Activated B cell treated with CpG ODN at 0.5 μM for 24 hours (primary cell): Measurements from ENCODE around the gene LGR6. TPM values are rescaled to one million over a fixed set of nuclear protein-coding genes. Genes with fewer than 3 reads are reported as not detected.

Source experiments
- ATAC-seq: fragments of 200-7000 bp; cut with Tn5 transposase; one replicate; pipeline ENCODE4 v1.10.0; 2021; ENCODE audit warnings: low read depth, mild to moderate bottlenecking, moderate library complexity
- CTCF ChIA-PET: fragments of 350-600 bp; sonication (Branson Sonifier 250); formaldehyde crosslinking; loops from one replicate; lab custom pipeline; 2021; ENCODE audit warnings: antibody characterized with exemption; lab: Charles Lee
- POLR2A ChIA-PET: fragments of 350-600 bp; sonication (Branson Sonifier 250); formaldehyde crosslinking; loops from one replicate; lab custom pipeline; 2021; ENCODE audit warnings: antibody characterized with exemption; lab: Charles Lee
- DNase-seq: peaks from one replicate; pipeline ENCODE4 v3.0.0; 2022
- H3K27ac Mint-ChIP-seq: one replicate; pipeline ENCODE4 v1.8.0; 2020; ENCODE audit warnings: mixed read lengths
- H3K27me3 Mint-ChIP-seq: one replicate; pipeline ENCODE4 v1.8.0; 2021; ENCODE audit warnings: mixed read lengths
- H3K36me3 Mint-ChIP-seq: one replicate; pipeline ENCODE4 v1.8.0; 2021; ENCODE audit warnings: low read depth, mixed read lengths
- H3K4me1 Mint-ChIP-seq: one replicate; pipeline ENCODE4 v1.8.0; 2021; ENCODE audit warnings: mixed read lengths
- H3K4me3 Mint-ChIP-seq: one replicate; pipeline ENCODE4 v1.8.0; 2020; ENCODE audit warnings: mild to moderate bottlenecking, mixed read lengths
- H3K9me3 Mint-ChIP-seq: one replicate; pipeline ENCODE4 v1.8.0; 2020; ENCODE audit warnings: mixed read lengths
- CTCF ChIP-seq: fragments of 200-600 bp; IDR thresholded peaks from one replicate; pipeline ENCODE4 v1.8.0; 2022; ENCODE audit warnings: antibody characterized with exemption, mild to moderate bottlenecking
- intact Hi-C: fragments of 100-400 bp; cut with micrococcal nuclease; formaldehyde crosslinking; loops from one replicate; pipeline ENCODE4 v1.15.1; 2024
- total RNA-seq: library from RNA; stranded (reverse); gene quantifications from 2 replicates; pipeline ENCODE4 v1.2.3, GENCODE V29; 2022

Gene LGR6
- total RNA-seq, 1 donor from 2014 or later = not detected

- Mint-ChIP-seq H3K9me3 (no peaks in the 10 kb centered on the region), H3K36me3 (no peaks in the 10 kb centered on the region), H3K27ac (no peak overlapping the region), H3K27me3 (peaks cover 53% of the 10 kb centered on the region), H3K4me1 (peaks cover 6% of the 10 kb centered on the region), H3K4me3 (no peak overlapping the region)
- ATAC-seq (no peak), DNase-seq (no peak)
- intact Hi-C loops = no loop called here
- no peak for TF ChIP-seq CTCF
- CTCF ChIA-PET = no interaction called here
- POLR2A ChIA-PET = no interaction called here
Measured at GRCh38 chr1:202212787-202213186, 19.2 kb downstream of the LGR6 start.

- no peak for ATAC-seq
- TF ChIP-seq CTCF = no peak
- H3K4me3 Mint-ChIP-seq = no peak overlapping the region
- no peak for DNase-seq
- intact Hi-C loops = no loop called here
- no peaks in the 10 kb centered on the region for H3K36me3 Mint-ChIP-seq
- H3K27me3 Mint-ChIP-seq = peaks cover 56% of the 10 kb centered on the region
- ChIA-PET POLR2A (no interaction called here), CTCF (no interaction called here)
- H3K4me1 Mint-ChIP-seq = peaks cover 6% of the 10 kb centered on the region
- no peak overlapping the region for H3K27ac Mint-ChIP-seq
- H3K9me3 Mint-ChIP-seq = no peaks in the 10 kb centered on the region
Measured at GRCh38 chr1:202213361-202214088, 19.9 kb downstream of the LGR6 start.

- Mint-ChIP-seq H3K4me3 (no peak overlapping the region), H3K9me3 (no peaks in the 10 kb centered on the region), H3K27ac (no peak overlapping the region), H3K27me3 (peaks cover 59% of the 10 kb centered on the region), H3K36me3 (no peaks in the 10 kb centered on the region), H3K4me1 (peaks cover 6% of the 10 kb centered on the region)
- no peak for TF ChIP-seq CTCF
- CTCF ChIA-PET = no interaction called here
- POLR2A ChIA-PET = no interaction called here
- intact Hi-C loops = no loop called here
- no peak for ATAC-seq
- DNase-seq = no peak
Measured at GRCh38 chr1:202214089-202214843, 20.7 kb downstream of the LGR6 start.

GRCh38 chr1:202215472-202216130 lies 22.0 kb downstream of the LGR6 start:
- no peak for ATAC-seq
- no peak overlapping the region for H3K27ac Mint-ChIP-seq
- H3K36me3 Mint-ChIP-seq = no peaks in the 10 kb centered on the region
- POLR2A ChIA-PET = interaction anchor here (0.6 kb wide), 1 partner anchor 92 kb away, joined by 4 read pairs; no protein-coding TSS in a partner anchor
- no peak for TF ChIP-seq CTCF
- CTCF ChIA-PET = no interaction called here
- no peaks in the 10 kb centered on the region for H3K9me3 Mint-ChIP-seq
- intact Hi-C loops = no loop called here
- peaks cover 56% of the 10 kb centered on the region for H3K27me3 Mint-ChIP-seq
- DNase-seq = no peak
- peaks cover 6% of the 10 kb centered on the region for H3K4me1 Mint-ChIP-seq
- H3K4me3 Mint-ChIP-seq = no peak overlapping the region

- Mint-ChIP-seq H3K27me3 (peaks cover 55% of the 10 kb centered on the region), H3K4me1 (peaks cover 6% of the 10 kb centered on the region), H3K4me3 (no peak overlapping the region), H3K27ac (no peak overlapping the region), H3K36me3 (no peaks in the 10 kb centered on the region), H3K9me3 (no peaks in the 10 kb centered on the region)
- TF ChIP-seq CTCF = no peak
- ATAC-seq = no peak
- ChIA-PET POLR2A (no interaction called here), CTCF (no interaction called here)
- DNase-seq = no peak
- intact Hi-C loops = no loop called here
Measured at GRCh38 chr1:202216691-202217090, 23.1 kb downstream of the LGR6 start.
